LNCaP clone FGC (cell line): ENCODE results near the gene BCL2L11.

Experiments
- DNase-seq: peaks from one replicate; pipeline ENCODE4 v3.0.0-alpha.2; 2011; ENCODE audit warnings: low read depth
- H3K4me3 ChIP-seq: 2 replicates; pipeline ENCODE4 v1.5.1; 2011; ENCODE audit warnings: mild to moderate bottlenecking, low read depth, low read length, control low read depth
- TF ChIP-seq, protein P1 (sequence below): IDR thresholded peaks from 2 replicates; pipeline ENCODE4 v1.5.1; 2012; ENCODE audit warnings: mild to moderate bottlenecking; ENCODE audit not compliant: control insufficient read depth, insufficient read depth; ENCODE audit errors: extremely low read depth

BCL2L11 gene

GRCh38 chr2:111175615-111176014 lies 54.9 kb downstream of the BCL2L11 start:
- H3K4me3 ChIP-seq = no peak overlapping the region
- TF ChIP-seq, protein P1, sequence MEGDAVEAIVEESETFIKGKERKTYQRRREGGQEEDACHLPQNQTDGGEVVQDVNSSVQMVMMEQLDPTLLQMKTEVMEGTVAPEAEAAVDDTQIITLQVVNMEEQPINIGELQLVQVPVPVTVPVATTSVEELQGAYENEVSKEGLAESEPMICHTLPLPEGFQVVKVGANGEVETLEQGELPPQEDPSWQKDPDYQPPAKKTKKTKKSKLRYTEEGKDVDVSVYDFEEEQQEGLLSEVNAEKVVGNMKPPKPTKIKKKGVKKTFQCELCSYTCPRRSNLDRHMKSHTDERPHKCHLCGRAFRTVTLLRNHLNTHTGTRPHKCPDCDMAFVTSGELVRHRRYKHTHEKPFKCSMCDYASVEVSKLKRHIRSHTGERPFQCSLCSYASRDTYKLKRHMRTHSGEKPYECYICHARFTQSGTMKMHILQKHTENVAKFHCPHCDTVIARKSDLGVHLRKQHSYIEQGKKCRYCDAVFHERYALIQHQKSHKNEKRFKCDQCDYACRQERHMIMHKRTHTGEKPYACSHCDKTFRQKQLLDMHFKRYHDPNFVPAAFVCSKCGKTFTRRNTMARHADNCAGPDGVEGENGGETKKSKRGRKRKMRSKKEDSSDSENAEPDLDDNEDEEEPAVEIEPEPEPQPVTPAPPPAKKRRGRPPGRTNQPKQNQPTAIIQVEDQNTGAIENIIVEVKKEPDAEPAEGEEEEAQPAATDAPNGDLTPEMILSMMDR = no peak
- DNase-seq = no peak

GRCh38 chr2:111176388-111176787 lies 55.7 kb downstream of the BCL2L11 start:
- TF ChIP-seq, protein P1 = no peak
- DNase-seq = no peak
- H3K4me3 ChIP-seq = no peak overlapping the region

DNA sequence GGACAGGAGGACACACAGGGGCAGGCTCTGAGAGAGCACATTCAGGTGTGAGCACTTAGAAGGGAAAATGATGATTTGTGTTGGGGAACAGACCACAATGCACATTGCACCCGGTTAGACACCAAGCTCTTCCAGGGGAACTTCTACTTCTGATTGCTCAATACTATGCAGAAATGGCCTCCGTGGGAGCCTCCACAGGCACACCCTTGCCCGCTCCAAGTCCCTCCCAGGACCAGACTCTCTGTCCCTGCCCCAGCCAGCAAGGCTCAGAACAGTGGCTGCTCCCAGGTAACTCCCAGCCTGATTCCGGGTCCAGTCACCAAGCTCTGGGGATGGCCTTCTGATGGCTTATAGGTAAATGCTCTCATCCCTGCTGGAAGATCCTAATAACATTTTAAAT lies 56.2 kb downstream of the BCL2L11 start:
- H3K4me3 ChIP-seq = no peak overlapping the region
- DNase-seq = no peak
- TF ChIP-seq, protein P1 = no peak

DNA sequence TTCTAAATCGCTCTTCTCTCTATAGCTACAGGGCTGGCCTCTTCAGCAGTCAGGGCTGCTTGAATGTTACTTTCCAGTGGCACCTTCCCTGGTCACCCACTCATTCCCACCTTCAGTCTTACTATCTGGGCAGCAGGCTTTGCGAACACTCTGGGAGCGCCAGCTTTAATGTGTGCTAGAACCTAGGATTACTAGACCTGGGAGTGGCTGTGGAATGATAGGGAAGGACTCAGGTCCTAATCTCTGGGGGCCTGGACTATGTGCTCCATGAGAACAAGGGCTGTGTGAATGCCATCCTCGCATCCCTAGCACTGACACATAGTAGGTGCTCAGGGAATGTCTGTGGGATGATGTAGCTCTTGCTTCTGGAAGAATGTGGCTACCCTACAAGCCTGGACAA lies 57.6 kb downstream of the BCL2L11 start:
- TF ChIP-seq, protein P1 = no peak
- H3K4me3 ChIP-seq = no peak overlapping the region
- no peak for DNase-seq

GRCh38 chr2:111178730-111179405 lies 58.2 kb downstream of the BCL2L11 start:
- TF ChIP-seq, protein P1 = no peak
- H3K4me3 ChIP-seq = no peak overlapping the region
- no peak for DNase-seq

- no peak overlapping the region for H3K4me3 ChIP-seq
- DNase-seq = no peak
- TF ChIP-seq, protein P1 = no peak
These were observed 61.4 kb downstream of the BCL2L11 start for GRCh38 chr2:111182121-111182520.

DNA sequence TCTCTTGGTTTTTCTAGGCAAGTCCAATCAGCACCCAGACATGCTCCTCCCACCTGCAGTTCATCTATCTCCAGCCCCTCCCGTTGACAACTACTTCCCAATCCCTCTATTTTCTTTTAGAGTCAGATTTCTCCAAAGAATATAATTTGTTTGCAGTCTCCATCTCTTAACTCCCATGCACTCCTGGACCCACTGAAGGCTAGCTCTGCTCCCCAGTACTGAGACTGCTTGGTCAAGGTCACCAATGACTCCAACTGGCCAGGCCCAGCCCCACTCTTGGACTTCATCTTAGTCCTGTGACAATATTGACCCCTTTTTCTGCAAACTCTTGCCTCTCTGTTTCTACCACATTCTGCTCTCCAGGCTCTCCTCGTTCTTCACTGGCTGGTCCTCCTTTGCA lies 62.0 kb downstream of the BCL2L11 start:
- no peak for DNase-seq
- TF ChIP-seq, protein P1 = no peak
- no peak overlapping the region for H3K4me3 ChIP-seq
